Stimulated activated CD4-positive, alpha-beta T cell treated with anti-CD3 and anti-CD28 coated beads, Interleukin-1b, Interleukin-23, amount 100 ng/mL, for 4 hours (primary cell): Measurements from ENCODE around the gene CXXC5.

Experiments used
- DNase-seq, 2 donors: peaks; one replicate each; pipeline ENCODE4 v3.0.0-alpha.2; 2020; ENCODE audit warnings: low read depth in 2 of 2

Gene CXXC5

DNA sequence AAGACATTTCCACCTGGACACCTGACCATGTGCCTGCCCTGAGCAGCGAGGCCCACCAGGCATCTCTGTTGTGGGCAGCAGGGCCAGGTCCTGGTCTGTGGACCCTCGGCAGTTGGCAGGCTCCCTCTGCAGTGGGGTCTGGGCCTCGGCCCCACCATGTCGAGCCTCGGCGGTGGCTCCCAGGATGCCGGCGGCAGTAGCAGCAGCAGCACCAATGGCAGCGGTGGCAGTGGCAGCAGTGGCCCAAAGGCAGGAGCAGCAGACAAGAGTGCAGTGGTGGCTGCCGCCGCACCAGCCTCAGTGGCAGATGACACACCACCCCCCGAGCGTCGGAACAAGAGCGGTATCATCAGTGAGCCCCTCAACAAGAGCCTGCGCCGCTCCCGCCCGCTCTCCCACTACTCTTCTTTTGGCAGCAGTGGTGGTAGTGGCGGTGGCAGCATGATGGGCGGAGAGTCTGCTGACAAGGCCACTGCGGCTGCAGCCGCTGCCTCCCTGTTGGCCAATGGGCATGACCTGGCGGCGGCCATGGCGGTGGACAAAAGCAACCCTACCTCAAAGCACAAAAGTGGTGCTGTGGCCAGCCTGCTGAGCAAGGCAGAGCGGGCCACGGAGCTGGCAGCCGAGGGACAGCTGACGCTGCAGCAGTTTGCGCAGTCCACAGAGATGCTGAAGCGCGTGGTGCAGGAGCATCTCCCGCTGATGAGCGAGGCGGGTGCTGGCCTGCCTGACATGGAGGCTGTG, 32.4 kb downstream of the CXXC5 start:
- no peak for DNase-seq

GRCh38 chr5:139681112-139681458, 32.9 kb downstream of the CXXC5 start:
- no peak for DNase-seq

DNA sequence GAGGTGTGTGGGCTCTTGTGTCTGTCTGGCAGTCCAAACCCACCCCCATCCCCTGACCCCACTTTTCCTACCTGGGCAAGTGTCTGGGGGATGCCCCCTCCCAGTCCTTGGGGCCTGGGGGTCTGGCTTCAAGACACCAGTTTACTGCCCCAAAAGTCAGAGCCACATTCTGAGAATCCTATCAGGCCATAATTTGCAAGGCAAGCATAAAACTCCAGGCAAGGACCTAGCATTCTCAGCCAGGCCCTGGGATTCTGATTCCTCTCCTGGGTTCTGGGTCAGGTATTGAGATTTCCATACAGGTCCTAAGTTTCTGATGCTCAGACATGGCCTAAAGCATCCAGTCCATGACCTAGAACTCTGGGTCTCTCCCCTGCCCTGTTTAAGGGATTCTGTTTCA, 33.3 kb downstream of the CXXC5 start:
- DNase-seq = no peak

- no peak for DNase-seq
These were observed 34.1 kb downstream of the CXXC5 start for GRCh38 chr5:139682016-139682975.

- DNase-seq = no peak
These were observed 35.4 kb downstream of the CXXC5 start for GRCh38 chr5:139683295-139684271.

DNA sequence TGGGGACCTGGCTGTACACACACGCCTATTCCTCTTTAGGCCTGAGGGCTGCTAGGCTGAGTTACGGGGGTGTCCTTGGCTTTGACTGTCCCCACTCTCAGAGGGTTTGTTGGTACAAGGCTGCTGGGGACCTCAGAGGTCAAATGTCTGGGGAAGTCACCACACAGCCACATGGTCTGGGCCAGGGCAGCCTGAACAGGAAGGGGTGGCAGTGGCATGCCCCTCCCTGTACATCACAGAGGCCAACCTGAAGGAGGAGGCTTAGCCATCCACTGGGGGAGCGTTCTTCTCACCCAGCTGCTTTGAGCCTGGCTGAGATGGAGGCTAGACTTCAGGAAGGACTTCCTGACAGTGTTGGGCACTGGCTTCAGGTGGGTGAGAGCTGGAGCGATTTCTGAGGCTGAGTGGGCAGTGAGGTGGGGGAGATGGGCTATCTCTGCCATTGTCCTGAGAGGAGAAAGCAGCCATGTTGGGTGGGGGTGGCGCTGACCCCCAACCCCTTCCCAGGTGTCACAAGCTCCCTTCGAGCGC, 36.3 kb downstream of the CXXC5 start:
- no peak for DNase-seq

DNA sequence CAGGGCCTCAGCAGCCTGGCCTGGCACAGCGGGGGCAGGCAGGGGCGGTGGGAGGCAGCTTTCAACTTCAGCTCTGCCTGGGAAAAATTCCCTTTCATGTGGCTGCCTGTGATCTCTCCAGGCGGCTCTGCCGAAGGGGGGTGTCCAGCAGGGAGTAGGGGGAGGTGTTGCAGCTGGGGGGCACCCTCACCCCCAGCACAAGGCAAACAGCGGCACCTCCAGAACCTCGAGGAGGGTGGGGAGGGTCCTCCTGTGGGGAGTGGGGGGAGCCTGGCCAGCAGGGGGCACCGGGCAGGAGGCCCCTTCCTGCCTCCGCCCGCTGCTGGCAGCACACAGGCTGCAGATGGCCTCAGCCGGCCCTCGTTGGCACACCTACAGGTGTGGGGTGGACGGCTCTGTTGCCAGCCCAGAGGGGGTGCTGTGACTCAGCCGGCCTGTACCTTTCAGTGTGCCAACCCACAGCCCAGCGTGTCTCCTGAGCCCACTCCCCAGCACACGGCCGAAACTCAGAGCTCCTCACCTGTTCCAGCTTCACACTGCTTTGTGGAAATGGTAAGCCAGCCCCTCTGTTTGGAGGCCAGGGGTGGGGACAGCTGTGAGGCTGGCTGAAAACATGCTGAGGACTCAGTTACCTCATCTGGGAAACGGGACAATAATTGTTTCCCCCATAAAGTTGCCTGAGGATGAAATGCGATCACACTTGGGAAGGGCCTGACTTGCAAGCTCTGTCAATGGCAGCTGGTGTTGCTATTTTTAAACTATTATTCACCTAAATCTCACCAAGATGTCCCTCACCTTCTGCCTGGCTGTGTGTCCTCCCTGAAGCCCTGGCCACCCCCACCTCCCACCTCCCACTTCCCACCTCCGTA, 37.0 kb downstream of the CXXC5 start:
- DNase-seq = no peak

DNA sequence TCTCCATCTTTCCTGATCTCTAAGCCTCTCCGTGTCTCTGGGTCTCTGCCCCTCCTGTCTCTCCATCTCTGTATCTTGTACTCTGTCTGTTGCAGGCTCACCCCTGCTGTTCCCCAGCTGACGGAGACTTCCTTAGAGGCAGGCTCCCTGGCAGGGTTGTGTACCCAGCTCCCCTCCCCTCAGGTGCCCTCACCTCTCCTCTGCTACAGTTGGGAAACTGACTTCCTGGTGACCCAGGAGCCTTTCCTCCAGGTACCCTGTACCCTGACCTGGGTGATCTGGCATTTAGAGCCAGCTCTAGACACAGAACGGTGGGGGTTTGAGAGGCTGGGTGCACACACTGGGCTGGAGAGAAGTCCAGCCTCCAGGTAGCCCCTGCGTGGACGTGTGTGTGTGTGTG, 37.7 kb downstream of the CXXC5 start:
- no peak for DNase-seq

DNA sequence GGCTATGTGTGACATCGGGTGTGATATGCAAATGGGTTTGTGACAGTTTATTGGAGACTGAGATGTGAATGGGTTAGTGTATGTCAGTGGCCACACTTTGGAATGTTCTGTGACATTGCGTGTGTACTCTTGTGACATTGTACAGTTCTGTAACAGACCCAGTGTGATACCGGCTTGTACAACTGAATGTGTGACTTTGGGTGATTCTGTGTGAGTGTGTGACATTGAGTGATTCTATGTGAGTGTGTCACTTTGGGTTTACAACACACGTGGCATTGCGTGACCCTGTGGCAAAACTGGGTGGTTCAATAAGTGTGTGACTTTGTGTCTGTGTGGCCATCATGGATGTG, 38.2 kb downstream of the CXXC5 start:
- no peak for DNase-seq

- no peak for DNase-seq
These were observed 38.7 kb downstream of the CXXC5 start for GRCh38 chr5:139686706-139687441.

- DNase-seq = no peak
These were observed 39.5 kb downstream of the CXXC5 start for GRCh38 chr5:139687656-139688055.

DNA sequence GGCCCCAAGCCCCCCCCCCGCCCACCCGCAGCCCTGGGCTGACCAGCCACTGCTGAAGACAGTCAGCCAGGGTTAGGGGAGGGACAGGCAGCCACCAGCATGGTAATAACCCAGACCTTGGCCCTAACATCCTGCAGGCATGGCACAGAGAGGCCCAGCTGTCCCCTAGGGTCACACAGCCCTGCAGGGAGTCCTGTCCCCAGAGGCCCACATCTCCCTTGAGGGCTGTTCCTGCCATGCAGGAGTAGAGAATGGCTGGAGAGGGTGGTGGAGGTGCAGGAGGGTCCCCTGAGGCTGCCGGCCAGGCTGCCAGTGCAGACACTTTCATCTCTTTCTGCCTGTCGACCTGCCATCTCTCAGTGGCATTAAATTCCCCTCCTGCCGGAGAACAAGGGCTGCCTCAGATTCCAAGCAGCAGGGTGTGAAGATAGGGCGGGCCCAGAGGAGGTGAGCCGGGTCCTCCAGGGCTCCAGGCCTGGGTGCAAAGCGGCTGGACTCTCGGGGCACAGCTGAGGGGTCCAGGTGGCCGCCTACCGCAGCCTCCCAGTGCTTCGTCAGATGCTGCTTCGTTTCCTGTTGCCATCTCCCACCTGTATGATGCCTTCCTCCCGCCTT, 40.0 kb downstream of the CXXC5 start:
- DNase-seq = no peak

DNA sequence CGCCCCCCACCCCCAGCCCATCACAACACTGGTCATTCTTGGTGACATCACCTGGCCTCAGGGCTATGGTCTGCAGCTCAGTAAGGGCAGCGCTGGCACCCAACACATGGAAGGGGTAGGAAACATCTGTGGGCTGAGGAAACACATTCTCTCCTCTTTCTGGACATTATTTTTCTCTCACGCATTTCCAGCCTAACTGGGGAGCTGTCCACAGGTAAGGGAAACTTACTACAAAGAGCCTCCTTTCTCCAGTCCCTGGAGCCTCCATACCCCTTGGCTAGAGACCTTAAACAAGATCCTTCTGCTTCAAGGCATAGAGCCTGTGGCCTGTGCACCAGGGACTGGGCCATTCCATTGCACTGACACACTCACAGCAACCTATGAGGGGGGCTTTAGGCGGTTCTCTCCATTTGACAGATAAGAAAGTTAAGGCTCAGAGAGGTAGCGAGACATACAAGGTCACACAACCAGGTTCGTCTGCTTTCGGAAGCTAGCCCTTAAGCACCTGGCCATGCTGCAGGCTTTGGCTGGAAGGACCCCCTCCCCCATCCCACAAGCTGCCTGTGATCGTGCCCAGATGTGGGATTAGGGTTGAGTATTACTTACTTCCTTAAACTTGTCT, 40.7 kb downstream of the CXXC5 start:
- DNase-seq = no peak

DNA sequence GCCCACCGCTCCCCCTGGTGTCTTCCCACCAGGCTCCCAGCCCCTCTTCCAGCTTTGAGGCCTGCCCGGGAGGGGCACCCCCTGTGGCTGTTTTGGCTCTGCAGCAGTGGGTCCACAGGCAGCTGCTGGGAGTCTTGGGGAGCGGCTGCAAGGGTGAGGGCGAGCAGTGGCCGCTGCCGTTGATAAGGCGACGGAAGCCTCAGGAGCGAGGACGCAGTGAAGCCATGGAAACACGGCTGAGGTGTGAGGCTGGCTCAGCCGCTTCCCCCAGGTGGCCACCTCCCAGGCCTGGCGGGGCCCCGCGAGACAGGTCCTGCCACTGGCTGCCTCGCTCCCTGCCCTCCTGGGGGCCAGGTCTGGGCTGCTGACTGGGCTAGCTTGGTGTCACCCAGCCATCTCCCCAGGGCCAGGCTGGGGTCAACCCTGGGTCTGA, 41.5 kb downstream of the CXXC5 start:
- DNase-seq = no peak

DNA sequence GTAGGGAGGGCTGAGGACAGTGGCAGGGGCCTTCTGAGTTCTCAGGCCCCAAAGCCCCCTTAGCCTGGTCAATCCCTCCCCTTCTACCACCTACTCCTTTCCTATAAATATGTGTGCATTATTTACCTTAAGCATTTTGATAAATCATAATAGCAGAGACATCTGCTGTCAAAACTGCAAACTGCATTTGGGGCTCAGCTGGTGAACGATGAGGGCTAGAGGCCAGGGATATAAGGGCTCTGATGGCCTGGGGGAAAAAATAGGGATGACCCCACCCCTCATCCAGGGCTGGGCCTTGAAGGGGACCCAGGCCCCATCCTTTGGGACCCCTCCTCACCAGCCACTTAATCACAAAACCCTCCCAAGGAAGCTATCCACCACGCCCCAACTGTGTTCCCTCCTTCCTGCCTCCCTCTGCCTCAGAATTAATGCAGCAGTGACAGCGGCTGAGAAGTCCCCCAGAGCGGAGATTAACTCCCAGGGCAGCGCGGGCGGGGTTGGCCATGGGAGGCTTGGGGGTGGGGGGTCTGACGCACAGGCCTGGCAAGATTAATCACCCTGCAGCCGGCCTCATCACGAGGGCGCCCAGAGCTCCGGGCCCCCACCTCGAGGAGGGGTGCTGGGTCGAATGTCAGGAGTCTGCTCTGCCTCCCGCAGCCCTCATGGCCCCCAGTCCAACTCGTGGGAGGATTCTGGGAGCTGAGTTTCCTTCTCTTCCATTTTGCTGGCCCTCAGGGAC, 42.1 kb downstream of the CXXC5 start:
- DNase-seq = no peak

DNA sequence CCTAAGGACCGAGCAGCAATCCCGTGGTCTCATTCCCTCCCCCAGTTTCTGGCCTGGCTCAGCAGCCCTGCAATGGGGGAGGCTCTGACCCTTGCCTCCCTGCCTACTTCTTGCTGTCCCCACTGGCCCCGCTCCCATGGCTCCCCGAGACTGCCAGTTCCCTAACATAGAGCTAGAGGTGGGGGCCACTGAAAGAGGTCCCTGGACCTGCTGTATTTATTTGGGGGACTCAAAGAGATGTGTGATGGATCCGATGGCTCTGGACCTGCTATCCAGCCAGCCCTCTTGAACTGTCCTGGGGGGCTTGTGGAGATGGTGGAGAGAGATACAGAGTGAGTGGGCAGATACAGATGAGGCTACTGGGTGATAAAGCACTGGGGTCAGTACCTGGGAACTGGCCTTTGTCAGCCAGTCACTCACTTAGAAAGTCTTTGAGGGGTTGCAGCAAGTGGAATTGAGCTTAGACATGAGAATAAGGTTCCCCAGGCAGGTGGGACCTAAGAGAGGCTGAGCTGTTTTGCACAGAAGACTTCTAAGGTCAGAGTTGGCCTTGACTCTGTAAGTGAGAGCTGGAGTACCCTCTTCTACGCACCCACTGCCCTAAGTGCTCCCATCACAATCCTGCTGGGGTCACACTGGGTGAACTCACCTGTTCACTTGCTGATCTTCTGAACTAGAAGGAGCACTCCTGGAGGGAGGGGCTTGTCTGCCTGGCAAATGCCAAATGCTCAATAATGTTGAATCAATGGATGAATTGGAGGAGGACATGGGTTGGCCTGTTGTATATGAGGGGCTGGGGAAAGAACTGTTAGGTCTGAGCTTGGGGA, 42.9 kb downstream of the CXXC5 start:
- no peak for DNase-seq

DNA sequence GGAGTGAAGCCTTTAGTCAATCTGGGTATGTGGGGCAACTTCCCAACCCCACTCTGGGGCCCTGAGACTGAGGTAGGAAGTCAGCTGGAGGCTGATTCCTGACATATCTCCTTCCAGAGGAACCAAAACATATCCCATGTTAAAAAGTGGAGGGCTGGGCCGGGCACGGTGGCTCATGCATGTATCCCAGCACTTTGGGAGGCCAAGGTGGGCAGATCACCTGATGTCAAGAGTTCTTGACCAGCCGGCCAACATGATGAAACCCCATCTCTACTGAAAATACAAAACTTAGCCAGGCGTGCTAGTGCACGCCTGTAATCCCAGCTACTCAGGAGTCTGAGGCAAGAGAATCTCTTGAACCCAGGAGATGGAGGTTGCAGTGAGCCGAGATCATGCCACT, 44.0 kb downstream of the CXXC5 start:
- DNase-seq = no peak
